HCT116 (cell line): Measurements from ENCODE around the gene TASP1.

ENCODE experiments used
- CTCF ChIP-seq, 3 experiments: fragments of 200-600 bp in 1 of 3; sonication (generic) in 1 of 3; IDR thresholded peaks in 2 of 3; conservative IDR thresholded peaks in 1 of 3; 2 replicates each; pipeline ENCODE4 v1.5.1; 2012 to 2017; ENCODE audit warnings: low read depth in 2 of 3, low read length in 2 of 3, antibody characterized with exemption in 1 of 3, borderline replicate concordance in 1 of 3, control low read depth in 1 of 3, mild to moderate bottlenecking in 1 of 3, mixed read lengths in 1 of 3, mixed run types in 1 of 3, moderate library complexity in 1 of 3; ENCODE audit not compliant: insufficient read depth in 1 of 3
- EZH2 ChIP-seq: fragments of 200-600 bp; sonication (generic); IDR thresholded peaks from 2 replicates; pipeline ENCODE4 v1.6.1; 2017; ENCODE audit warnings: antibody characterized with exemption, mixed run types
- MAX ChIP-seq: IDR thresholded peaks from 2 replicates; pipeline ENCODE4 v1.6.1; 2012
- REST ChIP-seq: IDR thresholded peaks from 2 replicates; pipeline ENCODE4 v1.6.1; 2012; ENCODE audit warnings: low read depth
- YY1 ChIP-seq: IDR thresholded peaks from 2 replicates; pipeline ENCODE4 v1.6.1; 2011; ENCODE audit warnings: low read length, low read depth, moderate library complexity, mild to moderate bottlenecking; ENCODE audit not compliant: insufficient replicate concordance; ENCODE audit errors: extremely low read depth

- TF ChIP-seq CTCF (IDR thresholded peaks at IDR 0.05 in 2 of 3, conservative IDR thresholded peaks at IDR 0.05 in 1 of 3; ENCODE audit: borderline replicate concordance in 1 of 3, insufficient read depth in 1 of 3, low read depth in 2 of 3, low read length in 2 of 3): no peak
- no peak for TF ChIP-seq EZH2
- TF ChIP-seq REST: no peak
- TF ChIP-seq YY1: no peak
- no peak; the same call in 1 of the 2 replicates for TF ChIP-seq MAX
Observed at GRCh38 chr20:13639150-13639497, 392 bp upstream of the TASP1 start.
